Measurements from ENCODE around the gene IL10RB.

DNA sequence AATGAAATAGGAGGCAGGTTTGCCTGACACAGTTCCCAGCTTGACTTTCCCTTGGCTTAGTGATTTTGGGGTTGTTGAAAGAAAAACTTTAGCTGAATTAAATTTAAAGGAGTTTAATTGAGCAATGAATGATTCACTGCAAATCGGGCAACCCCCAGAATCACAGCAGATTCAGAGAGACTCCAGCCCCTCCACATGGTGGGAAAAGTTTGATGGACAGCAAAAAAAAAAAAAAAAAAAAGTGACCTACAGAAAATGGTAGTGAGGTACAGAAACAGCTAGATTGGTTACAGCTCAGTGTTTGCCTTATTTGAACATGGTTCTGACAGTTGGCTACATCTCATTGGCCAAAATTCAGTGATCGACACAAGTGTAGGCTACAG, 49.0 kb upstream of the IL10RB start:
- TF ChIP-seq, protein P1, sequence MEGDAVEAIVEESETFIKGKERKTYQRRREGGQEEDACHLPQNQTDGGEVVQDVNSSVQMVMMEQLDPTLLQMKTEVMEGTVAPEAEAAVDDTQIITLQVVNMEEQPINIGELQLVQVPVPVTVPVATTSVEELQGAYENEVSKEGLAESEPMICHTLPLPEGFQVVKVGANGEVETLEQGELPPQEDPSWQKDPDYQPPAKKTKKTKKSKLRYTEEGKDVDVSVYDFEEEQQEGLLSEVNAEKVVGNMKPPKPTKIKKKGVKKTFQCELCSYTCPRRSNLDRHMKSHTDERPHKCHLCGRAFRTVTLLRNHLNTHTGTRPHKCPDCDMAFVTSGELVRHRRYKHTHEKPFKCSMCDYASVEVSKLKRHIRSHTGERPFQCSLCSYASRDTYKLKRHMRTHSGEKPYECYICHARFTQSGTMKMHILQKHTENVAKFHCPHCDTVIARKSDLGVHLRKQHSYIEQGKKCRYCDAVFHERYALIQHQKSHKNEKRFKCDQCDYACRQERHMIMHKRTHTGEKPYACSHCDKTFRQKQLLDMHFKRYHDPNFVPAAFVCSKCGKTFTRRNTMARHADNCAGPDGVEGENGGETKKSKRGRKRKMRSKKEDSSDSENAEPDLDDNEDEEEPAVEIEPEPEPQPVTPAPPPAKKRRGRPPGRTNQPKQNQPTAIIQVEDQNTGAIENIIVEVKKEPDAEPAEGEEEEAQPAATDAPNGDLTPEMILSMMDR (IDR thresholded peaks at IDR 0.05; ENCODE audit: borderline replicate concordance, extremely low read depth, low read length, poor library complexity, severe bottlenecking), result no peak
- TF ChIP-seq EZH2 (IDR thresholded peaks at IDR 0.05; ENCODE audit: borderline replicate concordance, low read depth, low read length, severe bottlenecking), result no peak

Data from DND-41 (cell line).